ENCODE measurements around the gene CMTM4. TPM values are rescaled to one million over a fixed set of nuclear protein-coding genes. Genes with fewer than 3 reads are reported as not detected.

CMTM4 gene
- total and polyA plus RNA-seq, 2 of the 4 experiments (the other 2 are of a cell fraction) = 9.0 to 14.5 TPM

DNA sequence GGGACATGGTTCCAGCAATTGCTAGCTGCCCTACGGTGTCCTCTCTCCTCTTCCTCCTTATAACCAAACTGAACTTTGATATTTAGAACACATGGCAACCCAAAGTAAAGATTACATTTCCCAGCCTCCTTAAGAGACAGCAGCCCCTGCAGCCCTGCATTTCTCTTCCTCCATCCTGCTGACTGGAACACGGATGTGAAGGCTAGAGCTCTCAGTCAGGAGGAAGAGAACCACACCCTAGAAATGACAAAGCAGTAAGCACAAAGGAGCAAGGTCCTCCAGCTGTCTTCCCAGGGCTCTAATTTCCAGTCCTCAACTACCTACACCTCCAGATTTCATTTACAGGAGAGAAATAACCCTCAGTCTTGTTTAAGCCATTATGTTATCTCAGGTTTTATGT, 44.0 kb upstream of the CMTM4 start:
- Histone ChIP-seq H2BK20ac (ENCODE audit: low read depth, low read length) (no peak overlapping the region; the same call in 1 of the 2 replicates), H3K36me3 (ENCODE audit: control insufficient read depth, insufficient read depth, low read length) (peaks cover 53% of the 10 kb centered on the region), H2AK9ac (replicated peaks; ENCODE audit: low read depth, low read length, poor library complexity) (no peak overlapping the region), H2BK120ac (ENCODE audit: low read depth, low read length) (no peak overlapping the region), H3K27me3 (ENCODE audit: control insufficient read depth, insufficient read depth, low read length) (no peaks in the 10 kb centered on the region), H3K56ac (ENCODE audit: extremely low read depth, insufficient read depth, low read length) (no peak overlapping the region), H3K4me2 (ENCODE audit: low read depth, low read length) (no peak overlapping the region), H3K18ac (ENCODE audit: low read depth, low read length) (no peak overlapping the region), H3K9me1 (ENCODE audit: insufficient read depth, low read length) (peaks cover 12% of the 10 kb centered on the region), H3K4me1 (ENCODE audit: control insufficient read depth, insufficient read depth, low read length) (peaks cover 14% of the 10 kb centered on the region), H2BK5ac (ENCODE audit: low read depth, low read length, poor library complexity, severe bottlenecking) (no peak overlapping the region), H3K9ac (ENCODE audit: low read depth, low read length) (no peak overlapping the region), H4K8ac (ENCODE audit: low read depth in 2 of 2, low read length in 2 of 2) (no peak overlapping the region), H4K91ac (ENCODE audit: insufficient read depth, low read depth, low read length) (no peak overlapping the region), H2AK5ac (ENCODE audit: low read depth, low read length) (0 out of 2 replicates have a peak overlapping the region, but pooled peaks have one; percentile 53), H3K23ac (ENCODE audit: low read depth, low read length) (0 out of 2 replicates have a peak overlapping the region, but pooled peaks have one; percentile 47), H2AFZ (replicated peaks; ENCODE audit: low read length, poor library complexity) (no peak overlapping the region), H4K5ac (ENCODE audit: low read depth, low read length) (no peak overlapping the region), H3K9me3 (ENCODE audit: control insufficient read depth, insufficient read depth, low read length) (no peaks in the 10 kb centered on the region), H3K27ac (ENCODE audit: insufficient read depth, low read length) (no peak overlapping the region), H2BK15ac (ENCODE audit: low read depth, low read length) (no peak overlapping the region), H3K4ac (ENCODE audit: low read depth, low read length) (peak overlapping the region; percentile 30; the same call in 1 of the 2 replicates), H4K20me1 (ENCODE audit: insufficient read depth, low read length) (peaks cover 70% of the 10 kb centered on the region), H3K4me3 (ENCODE audit: insufficient read depth, low read depth, low read length) (no peak overlapping the region), H3K79me1 (ENCODE audit: low read depth in 1 of 2, low read length in 2 of 2) (peaks cover 45 to 84% of the 10 kb centered on the region in 2 experiments), H3K14ac (replicated peaks; ENCODE audit: low read depth, low read length) (peak overlapping the region; percentile 17; the same call in 1 of the 2 replicates)
- no CpG with 5 or more reads among the region's 2 CpGs for WGBS, 2 experiments (ENCODE audit: extremely low coverage in 2 of 2, insufficient read length in 1 of 2)
- in situ Hi-C loops (cut with MboI; ENCODE audit: low sequenced_read_pairs) (no loop called here), intact Hi-C loops (cut with micrococcal nuclease) (loop anchor here (5.0 to 10.0 kb wide), 2 partner anchors 133 to 336 kb away; no protein-coding TSS in a partner anchor), dilution Hi-C loops (cut with HindIII; ENCODE audit: low sequenced_read_pairs, unreplicated experiment) (no loop called here)
- POLR2A ChIA-PET (ENCODE audit: unreplicated experiment) = no interaction called here
- DNase-seq (no peak), ATAC-seq (ENCODE audit: low read depth) (no peak)
- no peak for TF ChIP-seq POLR2A (IDR thresholded peaks at IDR 0.05; ENCODE audit: low read depth, low read length)
- TF ChIP-seq RFX5 (IDR thresholded peaks at IDR 0.05; ENCODE audit: low read depth, low read length) = no peak
- TF ChIP-seq MXI1 (IDR thresholded peaks at IDR 0.05; ENCODE audit: borderline replicate concordance, low read depth, low read length) = no peak
- TF ChIP-seq, protein P1, sequence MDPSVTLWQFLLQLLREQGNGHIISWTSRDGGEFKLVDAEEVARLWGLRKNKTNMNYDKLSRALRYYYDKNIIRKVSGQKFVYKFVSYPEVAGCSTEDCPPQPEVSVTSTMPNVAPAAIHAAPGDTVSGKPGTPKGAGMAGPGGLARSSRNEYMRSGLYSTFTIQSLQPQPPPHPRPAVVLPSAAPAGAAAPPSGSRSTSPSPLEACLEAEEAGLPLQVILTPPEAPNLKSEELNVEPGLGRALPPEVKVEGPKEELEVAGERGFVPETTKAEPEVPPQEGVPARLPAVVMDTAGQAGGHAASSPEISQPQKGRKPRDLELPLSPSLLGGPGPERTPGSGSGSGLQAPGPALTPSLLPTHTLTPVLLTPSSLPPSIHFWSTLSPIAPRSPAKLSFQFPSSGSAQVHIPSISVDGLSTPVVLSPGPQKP (IDR thresholded peaks at IDR 0.05; ENCODE audit: borderline replicate concordance, low read depth, low read length) = no peak
- BruUV-seq (replicated peaks) = no TSS peak
- CTCF ChIA-PET = interaction anchor here (0.6 to 2.6 kb wide), 7 partner anchors 11 to 134 kb away, joined by 3 to 10 read pairs (median 4); partner anchors contain the start of gene DYNC1LI2

Data from IMR-90 (cell line).